Muscle of arm (tissue), 12 donors: Measurements from ENCODE around the gene PCYT2. TPM values are rescaled to one million over a fixed set of nuclear protein-coding genes. Genes with fewer than 3 reads are reported as not detected.

Source experiments
- DNase-seq: peaks from one replicate; pipeline ENCODE4 v3.0.0-alpha.2; 2013
- polyA plus RNA-seq, 12 donors: library from polyadenylated mRNA; unstranded; fragments of 120-200 nt; gene quantifications; one replicate each; pipeline ENCODE4 v1.2.1, GENCODE V29; 2013; ENCODE audit not compliant: insufficient read length in 12 of 12

PCYT2 gene
- polyA plus RNA-seq, 12 donors: 8.1 to 17.0 (median 10.0) TPM; not detected in 1

GRCh38 chr17:81916234-81917001, 5.2 kb upstream of the PCYT2 start:
- DNase-seq: no peak

- DNase-seq: no peak
Measured at GRCh38 chr17:81915331-81915730, 4.1 kb upstream of the PCYT2 start.

- DNase-seq: no peak
Measured at GRCh38 chr17:81914103-81914850, 3.1 kb upstream of the PCYT2 start.

DNA sequence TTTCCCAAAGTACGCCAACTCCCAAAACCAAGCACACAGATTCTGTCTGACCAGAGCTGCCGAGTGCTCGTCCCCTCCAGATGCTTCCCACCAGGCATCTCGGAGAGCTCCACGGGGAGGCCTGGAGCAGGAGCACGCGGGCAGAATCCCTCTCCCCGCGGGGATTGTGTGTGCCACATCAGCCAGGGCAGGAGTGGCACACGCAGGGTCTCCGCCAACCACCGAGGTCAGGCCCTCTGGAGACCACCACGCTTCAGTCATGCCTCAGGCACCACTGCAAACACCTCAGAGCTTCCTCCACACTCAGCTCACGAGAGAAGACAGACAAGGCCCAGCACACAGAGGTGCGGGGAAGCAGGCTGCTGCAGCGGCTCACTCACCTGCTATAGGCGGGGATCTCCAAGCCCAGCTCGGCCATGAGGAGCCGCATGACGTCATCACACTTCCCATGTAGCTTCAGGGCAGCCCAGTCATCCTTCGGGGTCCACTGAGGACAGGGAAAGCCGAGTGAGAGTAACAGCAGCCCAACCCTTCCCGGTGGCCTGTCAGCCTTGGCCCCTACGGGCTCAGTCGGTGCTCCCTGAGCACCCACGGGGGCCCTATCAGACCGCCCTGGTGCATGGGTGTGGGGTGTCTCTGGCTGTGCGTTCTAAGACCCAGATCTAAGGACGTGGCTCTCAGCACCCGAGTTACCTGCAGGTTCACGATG, 2.3 kb upstream of the PCYT2 start:
- DNase-seq: no peak

- DNase-seq: no peak
Measured at GRCh38 chr17:81912441-81913309, 1.5 kb upstream of the PCYT2 start.

DNA sequence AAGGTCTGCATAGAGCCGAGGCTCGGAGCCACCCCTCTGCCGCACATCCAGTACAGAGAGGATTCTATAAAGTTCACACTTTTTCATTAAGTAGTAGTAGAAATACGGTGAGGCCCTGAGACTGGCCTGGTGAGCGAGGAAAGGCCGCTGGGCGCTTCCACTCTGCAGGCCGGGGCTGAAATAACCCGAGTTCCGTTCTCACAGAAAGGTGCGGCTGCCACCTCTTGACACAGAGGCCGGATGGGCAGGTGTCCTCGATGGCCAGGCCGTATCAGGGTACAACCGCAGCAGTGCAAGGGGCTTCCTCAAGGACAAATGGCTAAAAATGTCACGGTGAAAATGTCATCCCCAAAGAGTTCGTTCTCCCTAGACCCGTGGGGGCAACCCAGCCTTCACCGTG, 770 bp upstream of the PCYT2 start:
- DNase-seq: no peak

DNA sequence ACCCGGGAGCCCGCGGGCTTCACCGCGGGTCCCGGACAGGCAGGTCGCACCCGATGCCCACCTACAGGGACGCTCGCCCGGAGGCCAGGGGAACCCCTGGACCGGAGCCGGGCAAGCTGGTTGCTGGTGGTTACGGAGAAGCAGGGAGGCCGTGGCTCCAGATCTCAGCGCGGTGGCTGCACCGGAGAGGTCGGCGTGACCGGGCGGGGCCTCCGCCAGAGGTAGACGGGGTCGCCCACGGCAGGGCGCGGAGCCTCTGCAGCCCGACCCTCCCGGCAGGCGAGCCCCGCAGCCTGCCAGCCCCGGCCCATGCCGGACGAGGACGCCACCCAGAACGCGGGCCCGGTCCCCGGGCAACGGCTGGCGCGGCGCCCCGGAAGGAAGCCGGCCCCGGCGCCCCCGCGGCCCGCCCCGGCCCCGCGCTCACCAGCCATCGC, 341 bp downstream of the PCYT2 start:
- DNase-seq: no peak

GRCh38 chr17:81909966-81910839, 996 bp downstream of the PCYT2 start:
- no peak for DNase-seq

DNA sequence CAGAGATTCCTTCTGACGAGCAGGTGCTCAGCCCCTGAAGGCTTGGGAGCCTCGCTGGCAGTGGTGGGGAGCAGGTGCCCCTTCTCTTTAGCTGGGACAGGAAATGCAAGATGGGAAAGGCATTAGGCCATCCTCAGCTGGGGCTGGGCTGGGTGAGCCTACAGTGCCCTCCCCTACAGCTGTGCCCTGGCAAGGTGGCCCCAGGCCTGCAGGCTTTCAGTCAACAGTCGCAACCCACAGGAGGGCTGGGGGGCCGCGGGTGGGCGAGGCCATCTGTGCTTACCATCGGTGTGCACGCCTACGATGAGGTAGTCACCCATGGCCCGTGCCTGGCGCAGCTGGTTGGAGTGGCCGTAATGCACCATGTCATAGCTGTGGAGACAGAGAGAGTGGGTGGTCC, 2.0 kb downstream of the PCYT2 start:
- no peak for DNase-seq

DNA sequence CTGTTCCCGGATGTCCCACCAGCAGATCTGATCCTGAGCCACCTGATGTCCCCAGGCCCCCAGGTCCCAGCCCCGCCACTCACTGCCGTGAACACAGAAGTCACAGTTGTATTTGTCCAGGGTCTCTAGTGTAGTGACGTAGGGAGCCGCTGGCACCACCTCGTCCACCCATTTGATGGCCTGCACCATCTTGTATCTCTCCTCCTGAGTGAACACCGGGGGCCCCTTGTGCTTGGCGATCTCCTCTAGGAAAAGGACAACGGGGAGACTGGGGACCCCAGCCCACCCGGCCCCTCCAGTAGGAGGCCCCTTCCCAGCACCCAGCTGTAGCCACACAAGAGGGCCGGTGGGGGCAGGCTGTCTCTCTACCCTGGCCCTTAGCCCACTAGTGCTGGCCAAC, 2.4 kb downstream of the PCYT2 start:
- DNase-seq: no peak

DNA sequence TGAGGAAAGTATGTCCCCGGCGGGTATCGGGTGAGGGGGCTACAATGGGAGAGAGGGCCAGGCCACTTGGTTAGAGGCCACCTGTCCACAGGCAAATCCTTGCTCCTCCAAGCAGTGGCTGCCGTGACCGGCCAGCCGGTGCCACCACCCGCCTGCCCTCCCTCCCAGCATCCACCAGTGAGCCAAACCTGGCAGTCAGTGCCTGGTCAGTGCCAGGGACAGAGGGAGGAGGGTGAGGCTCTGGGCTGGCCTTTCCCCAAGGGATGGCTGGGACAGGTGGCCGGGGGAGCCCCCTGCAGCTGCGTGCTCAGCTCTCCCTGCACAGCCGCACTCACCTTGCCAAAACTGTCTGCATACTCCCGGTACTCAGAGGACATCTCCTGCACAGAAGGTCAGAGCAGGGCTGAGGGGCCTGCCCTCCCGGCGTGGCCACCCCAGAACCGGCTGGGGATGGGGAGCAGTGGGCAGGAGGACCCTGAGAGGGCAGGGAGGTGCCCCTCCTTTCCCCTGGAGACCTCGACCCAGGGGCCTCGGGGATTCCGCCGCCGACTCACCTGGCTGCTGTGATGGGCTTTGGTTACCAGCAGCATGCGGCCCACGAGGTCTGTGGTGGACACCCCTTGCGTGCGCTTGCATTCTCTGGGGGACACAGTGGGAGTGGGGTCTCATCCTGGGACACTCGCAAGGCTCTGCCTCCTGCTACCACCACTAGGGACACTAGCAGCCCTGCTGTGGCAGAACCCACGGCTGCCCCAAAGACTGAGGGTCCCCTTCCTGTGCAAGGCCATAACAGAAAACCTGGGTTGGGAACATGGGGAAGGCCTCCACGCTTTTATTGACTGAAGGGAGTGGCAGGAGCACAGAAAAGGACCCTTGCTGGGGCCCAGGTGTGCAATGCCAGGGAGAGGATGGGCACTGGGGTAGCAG, 3.7 kb downstream of the PCYT2 start:
- no peak for DNase-seq

- DNase-seq: no peak
Measured at GRCh38 chr17:81906476-81907218, 4.6 kb downstream of the PCYT2 start.

DNA sequence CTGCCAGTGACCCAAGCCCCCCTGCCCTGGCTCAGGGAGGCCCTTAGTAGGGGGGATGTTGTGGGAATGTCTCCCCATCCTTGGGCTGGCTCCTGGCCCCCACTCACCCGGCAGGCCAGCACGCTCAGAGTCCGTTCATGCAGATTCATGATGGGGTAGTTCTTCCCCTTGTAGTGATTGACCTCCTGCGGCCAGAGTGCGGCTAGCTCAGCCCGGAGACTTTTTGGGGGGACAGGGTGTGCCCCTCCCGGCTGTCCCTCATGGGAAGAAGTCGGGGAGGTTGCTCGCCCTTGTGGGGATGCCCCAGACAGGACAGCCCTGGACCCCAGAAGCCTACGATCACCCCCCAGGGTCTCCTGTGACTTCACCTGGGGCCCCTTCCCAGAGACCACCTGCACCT, 5.2 kb downstream of the PCYT2 start:
- DNase-seq: no peak

DNA sequence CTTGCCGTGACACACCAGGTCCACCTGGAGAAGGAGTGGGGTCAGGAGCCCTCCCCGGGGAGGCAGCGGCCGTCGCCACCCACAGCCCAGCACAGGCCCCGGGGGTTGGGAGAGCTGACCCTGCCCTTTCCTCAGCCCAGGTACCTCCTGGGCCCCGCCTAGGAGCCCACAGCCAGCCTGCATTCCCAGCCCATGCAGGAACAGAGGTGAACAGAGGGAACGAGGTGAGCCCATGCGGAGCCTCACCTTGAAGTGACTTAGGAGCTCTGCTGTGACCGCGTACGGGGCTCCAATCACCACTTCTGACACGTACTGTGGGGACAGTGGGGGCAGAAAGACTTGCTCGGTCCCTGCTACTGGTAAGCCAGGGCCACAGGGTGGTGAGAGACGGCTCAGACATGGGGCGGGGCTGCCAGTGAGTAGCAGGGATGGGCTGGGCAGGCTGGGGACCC, 5.7 kb downstream of the PCYT2 start:
- DNase-seq: no peak

DNA sequence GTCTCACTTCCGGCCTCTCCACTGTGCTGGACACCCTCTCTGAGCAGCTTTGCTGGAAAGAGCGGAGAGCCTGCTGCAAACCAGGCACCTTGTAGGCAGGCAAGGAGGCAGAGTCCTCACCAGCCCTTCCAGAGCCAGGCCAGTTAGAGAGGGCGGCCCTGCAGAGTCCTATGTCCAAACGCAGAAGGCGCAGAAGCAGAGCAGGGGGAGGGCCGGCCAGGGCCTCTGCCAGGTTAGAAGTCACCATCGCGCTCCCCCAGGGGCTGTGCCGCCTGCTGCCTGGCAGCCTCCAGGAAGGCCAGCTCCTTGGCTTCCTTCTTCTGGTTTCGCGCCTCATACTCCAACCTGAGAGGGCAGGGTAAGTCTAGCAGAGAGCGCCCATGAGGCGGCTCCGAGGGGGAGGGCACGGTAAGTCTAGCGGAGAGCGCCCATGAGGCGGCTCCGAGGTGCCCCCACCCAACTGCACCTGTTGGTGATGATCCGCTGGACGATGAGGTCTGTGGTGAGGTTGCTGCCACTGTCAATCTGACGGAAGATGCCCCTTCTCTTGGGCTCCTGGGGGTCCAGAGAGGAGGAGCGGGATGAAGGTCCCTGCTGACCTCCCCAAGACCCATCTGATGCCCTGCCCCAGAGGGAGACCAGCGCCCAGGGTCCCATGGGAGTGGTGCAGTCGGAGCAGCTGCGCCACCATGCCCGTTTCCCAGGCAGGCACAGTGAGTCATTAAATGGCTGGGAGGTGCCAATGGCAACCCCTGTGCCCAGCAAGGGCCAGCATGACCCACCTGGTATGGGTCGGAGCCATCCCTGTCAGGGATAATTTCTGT, 6.4 kb downstream of the PCYT2 start:
- no peak for DNase-seq

DNA sequence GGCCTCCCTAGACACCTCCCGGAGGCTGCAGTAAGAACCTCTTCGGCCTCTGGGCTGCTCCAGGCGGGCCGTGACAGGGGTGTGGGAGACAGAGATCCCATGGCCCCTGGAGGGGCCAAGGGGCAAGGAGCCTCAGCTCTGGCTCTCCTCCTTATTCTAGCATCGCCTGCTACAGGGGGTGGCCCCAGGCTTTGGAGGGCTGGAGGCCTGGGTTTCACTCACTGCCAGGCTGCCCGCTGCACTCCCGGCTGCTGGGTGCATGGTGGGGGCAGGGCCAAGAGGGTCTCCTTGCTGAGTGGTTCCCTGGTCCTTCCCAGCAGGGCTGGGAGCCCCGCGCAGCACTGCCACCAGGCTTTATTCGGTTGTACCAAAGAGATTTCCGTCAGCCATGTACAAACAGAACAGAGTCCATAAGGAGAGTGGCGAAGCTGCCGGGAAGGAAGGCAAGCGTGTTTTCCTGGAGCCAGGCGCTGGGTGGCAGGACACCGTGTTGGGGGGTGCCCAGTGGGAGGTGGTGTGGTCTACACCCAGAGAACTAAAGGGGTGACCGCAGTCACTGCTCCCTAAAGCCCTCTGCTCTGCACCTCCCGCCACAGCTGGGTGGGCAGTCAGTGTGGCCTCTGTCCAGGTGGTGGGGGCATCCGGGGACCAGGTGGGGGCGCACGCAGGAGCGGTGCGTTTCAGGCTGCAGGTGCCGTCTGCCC, 7.2 kb downstream of the PCYT2 start:
- no peak for DNase-seq

GRCh38 chr17:81903415-81903831, 7.8 kb downstream of the PCYT2 start:
- DNase-seq: no peak
